NCI-H1092 treated with DMSO at 0.1 percent for 48 hours (cell line): ENCODE measurements around the gene P2RX7.

ENCODE experiments used
- DNase-seq: peaks from one replicate; lab custom pipeline; 2025; lab: John Stamatoyannopoulos, UW

P2RX7 gene

GRCh38 chr12:121132601-121133481 lies at the start of gene P2RX7:
Gene P2RX7 (plus strand): TSS chr12:121132876. CDS start chr12:121132971, 95 bp downstream.
- peak; percentile 24 for DNase-seq

GRCh38 chr12:121084229-121084628 lies 48.4 kb upstream of the P2RX7 start:
- no peak for DNase-seq

GRCh38 chr12:121085069-121085468 lies 47.6 kb upstream of the P2RX7 start:
- DNase-seq = no peak

- no peak for DNase-seq
Measured at GRCh38 chr12:121085506-121086353, 46.9 kb upstream of the P2RX7 start.

- no peak for DNase-seq
Measured at GRCh38 chr12:121086781-121087295, 45.8 kb upstream of the P2RX7 start.

- DNase-seq = no peak
Measured at GRCh38 chr12:121087467-121088194, 45.0 kb upstream of the P2RX7 start.

- no peak for DNase-seq
Measured at GRCh38 chr12:121088195-121088585, 44.5 kb upstream of the P2RX7 start.

GRCh38 chr12:121089031-121089812 lies 43.5 kb upstream of the P2RX7 start:
- DNase-seq = no peak

- DNase-seq = no peak
Measured at GRCh38 chr12:121089813-121090430, 42.8 kb upstream of the P2RX7 start.

- DNase-seq = no peak
Measured at GRCh38 chr12:121090586-121091514, 41.8 kb upstream of the P2RX7 start.

- DNase-seq = no peak
Measured at GRCh38 chr12:121092034-121092433, 40.6 kb upstream of the P2RX7 start.

- DNase-seq = no peak
Measured at GRCh38 chr12:121093487-121093891, 39.2 kb upstream of the P2RX7 start.

GRCh38 chr12:121095544-121096198 lies 37.0 kb upstream of the P2RX7 start:
- DNase-seq = peak; percentile 32

GRCh38 chr12:121096199-121096798 lies 36.4 kb upstream of the P2RX7 start:
- DNase-seq = no peak

GRCh38 chr12:121099779-121100178 lies 32.9 kb upstream of the P2RX7 start:
- DNase-seq = no peak

GRCh38 chr12:121102307-121102706 lies 30.4 kb upstream of the P2RX7 start:
- no peak for DNase-seq

GRCh38 chr12:121107681-121108080 lies 25.0 kb upstream of the P2RX7 start:
- DNase-seq = no peak

GRCh38 chr12:121108492-121108891 lies 24.2 kb upstream of the P2RX7 start:
- no peak for DNase-seq
